Hindlimb muscle (tissue), 1 donor: ENCODE data around the gene MACF1. TPM values are rescaled to one million over a fixed set of nuclear protein-coding genes. Genes with fewer than 3 reads are reported as not detected.

Experiments
- DNase-seq: peaks from one replicate; pipeline ENCODE4 v3.0.0-alpha.2; 2013
- polyA plus RNA-seq: library from polyadenylated mRNA; unstranded; fragments of 120-200 nt; gene quantifications from one replicate; pipeline ENCODE4 v1.2.1, GENCODE V29; 2013; ENCODE audit not compliant: insufficient read length

The MACF1 gene
- polyA plus RNA-seq, 1 donor: 330 TPM

GRCh38 chr1:39359028-39359570 is 154.6 kb downstream of the MACF1 start:
- no peak for DNase-seq

- DNase-seq: no peak
Measured at GRCh38 chr1:39360731-39361130, 156.2 kb downstream of the MACF1 start.

- DNase-seq: no peak
Measured at GRCh38 chr1:39361446-39361845, 157.0 kb downstream of the MACF1 start.

GRCh38 chr1:39363267-39363666 is 158.8 kb downstream of the MACF1 start:
- no peak for DNase-seq

GRCh38 chr1:39368045-39368444 is 163.6 kb downstream of the MACF1 start:
- no peak for DNase-seq

GRCh38 chr1:39369565-39369964 is 165.1 kb downstream of the MACF1 start:
- no peak for DNase-seq

- no peak for DNase-seq
Measured at GRCh38 chr1:39370602-39371001, 166.1 kb downstream of the MACF1 start.

GRCh38 chr1:39372105-39372504 is 167.6 kb downstream of the MACF1 start:
- DNase-seq: no peak

- no peak for DNase-seq
Measured at GRCh38 chr1:39376656-39377055, 172.2 kb downstream of the MACF1 start.

GRCh38 chr1:39378377-39378776 is 173.9 kb downstream of the MACF1 start:
- no peak for DNase-seq

- no peak for DNase-seq
Measured at GRCh38 chr1:39379187-39379586, 174.7 kb downstream of the MACF1 start.

- DNase-seq: no peak
Measured at GRCh38 chr1:39380036-39380435, 175.5 kb downstream of the MACF1 start.

- no peak for DNase-seq
Measured at GRCh38 chr1:39381839-39382238, 177.3 kb downstream of the MACF1 start.

GRCh38 chr1:39384305-39384704 is 179.8 kb downstream of the MACF1 start:
- DNase-seq: no peak

- DNase-seq: no peak
Measured at GRCh38 chr1:39385067-39385988, 180.8 kb downstream of the MACF1 start.

- DNase-seq: no peak
Measured at GRCh38 chr1:39386997-39387396, 182.5 kb downstream of the MACF1 start.

- DNase-seq: no peak
Measured at GRCh38 chr1:39387452-39387851, 183.0 kb downstream of the MACF1 start.

- DNase-seq: peak; percentile 76
Measured at GRCh38 chr1:39391691-39392679, 187.5 kb downstream of the MACF1 start.

GRCh38 chr1:39392851-39393573 is 188.5 kb downstream of the MACF1 start:
- no peak for DNase-seq

- no peak for DNase-seq
Measured at GRCh38 chr1:39393645-39394044, 189.2 kb downstream of the MACF1 start.

GRCh38 chr1:39394059-39394458 is 189.6 kb downstream of the MACF1 start:
- no peak for DNase-seq

- DNase-seq: no peak
Measured at GRCh38 chr1:39394598-39394997, 190.1 kb downstream of the MACF1 start.
